ENCODE measurements around the gene AGFG1.
A peak's percentile ranks its signal among the peaks of the same experiment; 100 is the strongest.

The AGFG1 gene

DNA sequence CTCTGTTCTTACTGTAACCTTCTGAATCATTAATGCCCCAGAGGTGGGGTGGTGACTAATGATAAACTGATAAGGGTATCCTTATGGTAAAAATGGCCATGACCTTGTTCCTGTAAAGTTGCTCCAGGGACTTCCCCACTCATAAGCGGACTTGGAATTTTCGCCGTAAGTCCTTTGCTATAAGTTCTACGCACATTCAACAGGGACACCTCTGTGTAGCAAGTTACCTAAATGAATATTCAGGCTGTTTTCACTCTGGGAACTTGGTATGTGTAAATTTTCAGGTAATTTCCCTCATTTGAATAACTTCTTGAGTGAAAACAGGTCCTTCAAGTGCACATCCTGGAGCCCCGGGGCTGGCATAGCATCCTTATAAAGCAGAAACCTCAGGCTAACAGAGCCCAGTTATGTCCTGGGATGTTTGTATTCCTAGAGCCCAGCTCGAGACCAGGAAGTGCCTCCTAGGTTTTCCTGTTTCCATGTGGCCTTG, 9.4 kb upstream of the AGFG1 start:
- DNase-seq = no peak

- DNase-seq = no peak
Measured at GRCh38 chr2:227462972-227463931, 8.7 kb upstream of the AGFG1 start.

- DNase-seq = no peak
Measured at GRCh38 chr2:227464361-227464760, 7.6 kb upstream of the AGFG1 start.

GRCh38 chr2:227464851-227465250, 7.1 kb upstream of the AGFG1 start:
- DNase-seq = no peak

DNA sequence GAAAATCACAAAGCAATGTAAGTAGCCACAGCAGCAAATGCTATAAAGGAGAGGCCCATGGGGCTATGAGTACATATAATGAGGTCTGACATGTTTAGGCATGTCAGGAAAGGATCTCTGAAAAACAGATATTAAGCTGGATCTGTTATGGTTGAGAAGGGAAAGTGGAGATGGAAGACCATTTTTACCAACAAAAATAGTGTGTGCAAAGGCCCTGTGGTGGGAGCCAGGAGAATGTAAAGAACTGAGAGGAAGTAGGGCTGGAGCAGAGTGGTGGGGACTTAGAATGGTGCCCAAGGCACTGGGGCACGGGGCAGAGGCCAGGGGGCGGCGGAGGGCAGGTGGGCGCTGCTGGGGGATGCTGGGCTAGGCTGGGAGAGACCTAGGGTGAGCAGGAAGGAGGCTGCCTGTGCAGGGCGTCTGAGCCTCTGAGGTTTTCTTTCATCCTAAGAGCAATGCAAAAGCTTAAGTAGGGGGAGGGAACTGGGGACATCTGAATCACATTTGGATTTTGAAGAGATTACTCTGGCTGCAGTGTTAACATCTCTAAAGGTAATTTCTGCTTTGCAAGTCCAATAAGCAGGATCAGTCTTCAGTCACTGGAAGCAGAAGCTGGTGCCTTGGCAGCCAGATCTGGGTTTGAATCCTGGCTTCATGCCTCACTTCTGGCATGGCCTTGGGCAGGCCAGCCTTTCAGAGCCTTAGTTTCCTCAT, 4.9 kb upstream of the AGFG1 start:
- DNase-seq = no peak

DNA sequence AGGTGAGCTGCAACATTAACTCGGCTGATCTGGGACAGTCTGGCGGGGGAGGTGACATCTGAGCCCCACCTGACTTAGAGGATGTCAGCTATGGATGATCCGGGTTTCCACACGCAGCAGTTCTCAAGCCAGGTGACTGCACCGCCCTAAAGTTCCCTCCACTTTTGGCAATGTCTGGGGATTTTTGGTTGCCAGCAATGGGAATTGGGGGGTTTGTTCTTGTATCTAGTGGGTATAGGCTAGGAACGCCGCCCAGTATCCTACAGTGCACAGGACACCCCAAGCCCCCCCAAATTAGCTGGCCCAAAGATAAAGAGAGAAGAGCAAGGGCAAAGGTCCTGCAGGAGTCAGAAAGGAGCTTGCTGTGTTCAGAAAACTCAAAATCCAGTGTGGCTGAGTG, 544 bp upstream of the AGFG1 start:
- no peak for DNase-seq

GRCh38 chr2:227472265-227473121, 537 bp downstream of the AGFG1 start:
- peak; percentile 46 for DNase-seq

GRCh38 chr2:227473122-227473461, 1.1 kb downstream of the AGFG1 start:
- no peak for DNase-seq

GRCh38 chr2:227473806-227474205, 1.9 kb downstream of the AGFG1 start:
- DNase-seq = no peak

GRCh38 chr2:227474410-227474809, 2.5 kb downstream of the AGFG1 start:
- DNase-seq = no peak

- no peak for DNase-seq
Measured at GRCh38 chr2:227477291-227477690, 5.3 kb downstream of the AGFG1 start.

DNA sequence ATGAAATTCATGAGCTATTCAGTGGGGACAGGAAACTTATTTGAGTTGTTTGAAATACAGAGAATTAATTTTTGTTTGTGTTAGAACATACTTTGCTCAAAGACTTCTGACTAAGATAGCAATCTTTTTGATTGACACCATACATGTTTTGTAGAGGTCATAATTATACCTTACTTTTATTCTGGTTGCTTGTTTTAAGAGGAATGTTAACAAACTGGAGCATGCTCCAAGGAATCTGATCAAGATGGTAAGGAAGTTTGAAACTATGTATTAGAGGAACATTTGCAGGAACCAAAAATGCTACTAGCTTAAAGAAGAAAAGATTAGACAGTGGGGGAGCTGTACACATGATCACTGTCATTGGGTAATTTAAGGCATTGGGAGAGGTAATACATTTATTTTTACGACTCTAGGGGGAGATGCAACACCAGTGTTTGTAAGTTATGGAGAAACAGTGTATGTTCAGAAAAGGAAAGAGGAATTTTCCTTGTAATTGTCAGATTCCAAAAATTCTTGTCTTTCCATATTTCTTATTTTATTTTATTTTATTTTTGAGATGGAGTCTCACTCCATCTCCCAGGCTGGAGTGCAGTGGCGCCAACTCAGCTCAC, 8.0 kb downstream of the AGFG1 start:
- no peak for DNase-seq

DNA sequence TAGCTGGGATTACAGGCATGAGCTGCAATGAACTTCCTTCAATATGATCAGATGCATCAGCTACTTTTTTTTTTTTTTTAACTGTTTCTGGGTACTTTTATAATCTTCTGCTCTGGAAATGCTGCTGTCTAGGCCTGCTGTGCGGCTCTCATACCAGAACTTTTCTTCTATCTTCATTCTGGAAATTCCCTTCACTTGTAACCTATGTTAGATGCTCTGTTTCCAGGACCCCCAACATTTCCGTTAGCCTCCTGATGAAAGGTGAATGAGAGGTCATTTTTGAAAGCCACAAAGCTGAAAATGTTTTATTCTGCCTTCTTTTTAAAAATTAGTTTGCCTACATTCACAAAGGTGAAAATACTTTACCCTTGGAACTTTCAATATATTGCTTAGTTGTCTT, 8.6 kb downstream of the AGFG1 start:
- no peak for DNase-seq

- DNase-seq = no peak
Measured at GRCh38 chr2:227482638-227483340, 10.8 kb downstream of the AGFG1 start.

GRCh38 chr2:227485429-227485828, 13.5 kb downstream of the AGFG1 start:
- no peak for DNase-seq

DNA sequence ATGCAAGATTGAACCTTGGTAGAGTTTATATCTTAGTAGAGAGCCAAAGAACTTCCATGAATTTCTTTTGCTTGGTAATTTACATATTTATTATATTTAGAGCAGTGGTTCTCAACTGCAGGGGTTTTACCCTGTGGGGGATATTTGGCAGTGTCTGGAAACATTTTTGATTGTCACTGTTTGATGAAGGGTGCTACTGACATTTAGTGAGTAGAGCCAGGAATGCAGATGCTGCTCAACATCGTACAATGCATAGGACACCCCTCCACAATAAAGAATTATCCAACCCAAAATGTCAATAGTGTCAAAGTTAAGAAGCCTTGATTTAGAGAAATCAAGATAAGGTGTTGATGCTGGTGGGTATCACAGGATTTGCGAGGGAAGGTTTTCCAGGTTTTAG, 14.7 kb downstream of the AGFG1 start:
- DNase-seq = no peak

- DNase-seq = no peak
Measured at GRCh38 chr2:227488045-227488444, 16.1 kb downstream of the AGFG1 start.

DNA sequence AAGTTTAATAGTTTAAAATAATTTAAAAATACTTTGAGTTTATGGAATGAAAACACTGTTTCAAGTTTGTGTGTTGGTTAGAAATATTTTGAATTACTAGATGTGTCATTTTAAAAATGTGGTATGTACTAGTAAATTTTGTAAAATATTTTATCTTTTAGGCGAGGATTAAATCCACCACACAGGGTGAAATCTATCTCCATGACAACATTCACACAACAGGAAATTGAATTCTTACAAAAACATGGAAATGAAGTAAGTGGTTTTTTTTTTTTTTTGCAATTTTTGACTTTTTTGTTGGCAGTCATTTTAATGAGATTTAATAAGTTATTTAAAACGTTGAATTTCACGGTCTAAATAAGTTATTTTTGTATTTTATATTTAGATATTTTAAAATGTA, 19.4 kb downstream of the AGFG1 start:
- no peak for DNase-seq

DNA sequence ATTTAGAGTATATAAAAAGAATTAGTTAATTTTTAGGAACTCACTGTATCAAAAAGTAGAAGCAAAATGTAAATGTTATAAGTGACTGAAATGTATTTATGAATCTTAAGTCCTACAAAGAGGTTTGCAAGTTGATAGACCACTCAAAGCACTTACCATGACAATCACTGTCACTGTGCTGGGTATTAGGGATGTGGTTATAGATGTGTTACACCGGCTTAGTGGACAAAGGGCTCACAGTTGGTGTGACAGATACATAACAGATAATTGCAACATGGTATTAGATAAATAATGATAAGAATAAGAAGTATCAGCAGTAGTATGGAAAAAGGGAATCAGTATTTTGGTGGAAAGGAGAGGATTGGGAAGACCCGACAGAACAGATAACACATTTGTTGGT, 21.6 kb downstream of the AGFG1 start:
- DNase-seq = no peak

GRCh38 chr2:227497158-227497557, 25.2 kb downstream of the AGFG1 start:
- DNase-seq = no peak

- DNase-seq = no peak
Measured at GRCh38 chr2:227499627-227500300, 27.8 kb downstream of the AGFG1 start.

DNA sequence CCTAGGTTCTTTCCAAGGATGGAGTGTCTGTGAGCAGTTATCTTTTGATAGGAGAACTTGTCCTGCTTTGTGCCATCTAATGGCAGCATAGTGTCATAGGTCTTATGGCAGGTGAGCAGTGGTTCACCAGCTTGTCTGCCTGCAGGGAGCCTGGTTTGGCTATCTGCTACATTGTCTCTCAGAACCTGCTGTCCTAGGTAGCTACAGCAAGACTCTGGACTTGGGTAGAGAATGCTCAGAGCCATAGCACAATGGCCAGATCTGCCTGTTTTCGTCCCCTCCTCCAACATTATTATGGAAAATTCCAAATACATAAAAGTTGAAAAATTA, 28.3 kb downstream of the AGFG1 start:
- no peak for DNase-seq

Data from CD4-positive, alpha-beta T cell treated with Interleukin-6 for 4 hours (primary cell).